Pancreas (tissue), 10 donors: ENCODE measurements around the gene CES3. TPM values are rescaled to one million over a fixed set of nuclear protein-coding genes. Genes with fewer than 3 reads are reported as not detected.
"Not testable (repeated sequence)": the region's sequence is repeated elsewhere in the genome, so short reads cannot be mapped to it uniquely, and the experiment has no call there.

Experiments used
- ATAC-seq, 4 donors: fragments of 200-7000 bp; cut with Tn5 transposase; one replicate each; pipeline versions ENCODE4 v1.8.0 to v1.9.1; 2020; ENCODE audit warnings: mild to moderate bottlenecking in 4 of 4, moderate library complexity in 4 of 4
- DNase-seq, 6 donors: peaks; one replicate each; pipeline ENCODE4 v3.0.0-alpha.2; 2020
- FAIRE-seq: peaks from 2 replicates; lab custom pipeline; 2012; peaks lifted over from hg19 to GRCh38; lab: Jason Lieb, UNC
- H3K27ac ChIP-seq, 4 donors: fragments of 200-600 bp; sonication (generic); 1 replicate in 3 of 4; 2 replicates in 1 of 4; pipeline versions ENCODE4 v1.5.0 to v1.8.0; 2020
- H3K27me3 ChIP-seq, 4 donors: fragments of 200-600 bp; one replicate each; pipeline ENCODE4 v1.8.0; 2021
- H3K36me3 ChIP-seq, 3 donors: fragments of 200-600 bp; sonication (generic) in 1 of 3; one replicate each; pipeline versions ENCODE4 v1.5.0 to v1.8.0; 2020 to 2021
- H3K4me1 ChIP-seq, 3 donors: fragments of 200-600 bp; one replicate each; pipeline ENCODE4 v1.8.0; 2021
- H3K4me3 ChIP-seq, 4 donors: fragments of 200-600 bp; sonication (generic) in 2 of 4; one replicate each; pipeline versions ENCODE4 v1.5.0 to v1.8.0; 2020 to 2021
- H3K9me3 ChIP-seq, 4 donors: fragments of 200-600 bp; one replicate each; pipeline ENCODE4 v1.8.0; 2021
- WGBS, 2 donors: extraction: QIAGEN DNeasy Blood & Tissue Kit; methylation state at CpG; one replicate each; pipeline ENCODE4 v1.1.7; 2013; 5-methylcytosine and 5-hydroxymethylcytosine counted together
- intact Hi-C, 3 donors: fragments of 100-400 bp; cut with DNase I; formaldehyde crosslinking; loops; one replicate each; pipeline versions ENCODE4 v1.11.1 to v1.14.2; 2022
- polyA plus RNA-seq, 2 donors: library from polyadenylated mRNA; stranded (reverse); fragments of 200-250 nt; gene quantifications; one replicate each; pipeline ENCODE4 v1.2.3, GENCODE V29; 2013
- total RNA-seq, 6 donors: library from RNA; stranded (reverse); fragmentation: NEBNext Ultra II Directional in 4 of 6; extraction: Animal tissue kit (Norgen Biotek cat#: 25700) in 4 of 6; gene quantifications; one replicate each; pipeline versions ENCODE4 v1.2.1 to v1.2.4, GENCODE V29; 2021 to 2023
- TF ChIP-seq, protein P1 (sequence below), 4 donors: fragments of 200-600 bp; sonication (generic) in 3 of 4; IDR thresholded peaks; one replicate each; pipeline versions ENCODE4 v1.5.0 to v1.8.0; 2021; ENCODE audit warnings: antibody characterized with exemption in 4 of 4
- donor health status: healthy with polysubstance abuse.
- donor health status: DM: no; HTN: no; CAD: no; lungs with moderate emphysema.
- donor health status: DM: no; HTN: no; CAD: no.
- donor health status: control.
- donor health status: control.
- donor health status: Bipolar disorder and iron deficiency.
- donor health status: DM: yes; HTN: yes; CAD: no.
- donor health status: DM: no; HTN: no; CAD: no.
- donor health status: DM: no; HTN: no; CAD: no.
- donor health status: DM: yes; HTN: yes; CAD: no.

The CES3 gene
- total and polyA plus RNA-seq, 8 donors, result 1.9 to 7.3 (median 5.2) TPM

GRCh38 chr16:66934138-66934838, 26.8 kb upstream of the CES3 start, which contains the start of gene CIAO2B:
CIAO2B (minus strand) TSS chr16:66934402; CDS start chr16:66934364, 38 bp downstream.
- 0 to 1% methylated on average over 74 to 76 of the region's 76 CpGs for WGBS, 2 donors
- peak; percentile 81 to 95 (median 90) for DNase-seq
- Histone ChIP-seq H3K9me3 (no peaks in the 10 kb centered on the region), H3K4me1 (peaks cover 4 to 20% (median 11%) of the 10 kb centered on the region in 3 donors), H3K36me3 (no peaks in the 10 kb centered on the region), H3K27me3 (no peaks in the 10 kb centered on the region), H3K27ac (peak within 1 kb of the TSS; percentile 59 to 85 (median 80)), H3K4me3 (peak within 1 kb of the TSS; percentile 94 to 99 (median 98))
- no peak for FAIRE-seq
- TF ChIP-seq, protein P1, sequence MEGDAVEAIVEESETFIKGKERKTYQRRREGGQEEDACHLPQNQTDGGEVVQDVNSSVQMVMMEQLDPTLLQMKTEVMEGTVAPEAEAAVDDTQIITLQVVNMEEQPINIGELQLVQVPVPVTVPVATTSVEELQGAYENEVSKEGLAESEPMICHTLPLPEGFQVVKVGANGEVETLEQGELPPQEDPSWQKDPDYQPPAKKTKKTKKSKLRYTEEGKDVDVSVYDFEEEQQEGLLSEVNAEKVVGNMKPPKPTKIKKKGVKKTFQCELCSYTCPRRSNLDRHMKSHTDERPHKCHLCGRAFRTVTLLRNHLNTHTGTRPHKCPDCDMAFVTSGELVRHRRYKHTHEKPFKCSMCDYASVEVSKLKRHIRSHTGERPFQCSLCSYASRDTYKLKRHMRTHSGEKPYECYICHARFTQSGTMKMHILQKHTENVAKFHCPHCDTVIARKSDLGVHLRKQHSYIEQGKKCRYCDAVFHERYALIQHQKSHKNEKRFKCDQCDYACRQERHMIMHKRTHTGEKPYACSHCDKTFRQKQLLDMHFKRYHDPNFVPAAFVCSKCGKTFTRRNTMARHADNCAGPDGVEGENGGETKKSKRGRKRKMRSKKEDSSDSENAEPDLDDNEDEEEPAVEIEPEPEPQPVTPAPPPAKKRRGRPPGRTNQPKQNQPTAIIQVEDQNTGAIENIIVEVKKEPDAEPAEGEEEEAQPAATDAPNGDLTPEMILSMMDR (IDR thresholded peaks at IDR 0.05), result no peak
- peak; percentile 87 to 95 (median 92) for ATAC-seq
- intact Hi-C loops, result no loop called here

- Histone ChIP-seq H3K4me1 (peaks cover 4 to 20% (median 11%) of the 10 kb centered on the region in 3 donors), H3K27ac (peak overlapping the region; percentile 59 to 85 (median 80)), H3K4me3 (peak overlapping the region; percentile 94 to 99 (median 98))
- FAIRE-seq, DNase-seq, H3K9me3 ChIP-seq, H3K36me3 ChIP-seq, H3K27me3 ChIP-seq, intact Hi-C loops: not testable (repeated sequence)
- peak; percentile 1 to 6 (median 4) for ATAC-seq
- WGBS, 2 donors, result 1% methylated on average over 15 to 21 of the region's 24 CpGs
These were observed 26.2 kb upstream of the CES3 start for GRCh38 chr16:66934839-66935313.

GRCh38 chr16:66935314-66936011, 25.6 kb upstream of the CES3 start, which contains the start of gene CES2:
CES2 (plus strand) TSS chr16:66935516; CDS start chr16:66935636, 120 bp downstream.
- TF ChIP-seq, protein P1 (IDR thresholded peaks at IDR 0.05), result no peak
- peak within 1 kb of the TSS; percentile 94 to 99 (median 98) for H3K4me3 ChIP-seq
- DNase-seq (peak; percentile 73 to 90 (median 78)), ATAC-seq (peak; percentile 74 to 80 (median 77)), FAIRE-seq (no peak)
- intact Hi-C loops, result no loop called here
- H3K27ac ChIP-seq, result peak within 1 kb of the TSS; percentile 59 to 85 (median 80)
- 17 to 19% methylated on average over 44 of the region's 44 CpGs for whole genome bisulfite sequencing, 2 donors
- H3K4me1 ChIP-seq, result peaks cover 4 to 20% (median 11%) of the 10 kb centered on the region in 3 donors
- H3K9me3 ChIP-seq, result no peaks in the 10 kb centered on the region
- H3K27me3 ChIP-seq, result no peaks in the 10 kb centered on the region
- peaks cover 0 to 8% (median 3%) of the 10 kb centered on the region in 3 donors for H3K36me3 ChIP-seq

DNA sequence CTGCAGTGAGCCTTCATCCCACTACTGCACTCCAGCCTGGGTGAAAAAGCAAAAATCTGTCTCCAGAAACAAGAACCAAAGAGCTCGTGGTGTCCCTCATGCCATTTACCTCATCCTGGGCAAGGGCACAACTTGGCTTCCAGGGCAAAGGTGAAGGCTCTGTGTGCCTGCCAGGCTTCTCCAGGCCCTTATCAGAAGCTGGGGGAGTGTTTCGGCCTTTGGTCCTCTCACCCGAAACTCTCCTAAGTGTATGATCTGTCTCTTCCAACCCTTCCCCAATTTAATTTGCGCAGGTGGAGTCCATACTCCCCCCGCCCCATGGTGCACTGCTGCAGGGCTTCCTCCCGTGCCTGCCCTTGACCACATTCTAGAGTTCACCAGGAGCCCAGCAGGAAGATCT, 24.6 kb upstream of the CES3 start:
- peak in 1 of 6 donors; percentile 27 for DNase-seq
- intact Hi-C loops, result no loop called here

More for the DNA sequence above, 24.6 kb upstream of the CES3 start:
- H3K27ac ChIP-seq, result no peak overlapping the region
- H3K4me3 ChIP-seq, result peak overlapping the region in 1 of 4 donors; percentile 99
- H3K4me1 ChIP-seq, result peaks cover 4 to 20% (median 11%) of the 10 kb centered on the region in 3 donors
- H3K9me3 ChIP-seq, result no peaks in the 10 kb centered on the region
- 56 to 65% methylated on average over 6 of the region's 6 CpGs for WGBS, 2 donors
- TF ChIP-seq, protein P1 (IDR thresholded peaks at IDR 0.05), result no peak
- FAIRE-seq, result no peak
- no peaks in the 10 kb centered on the region for H3K27me3 ChIP-seq
- no peak for ATAC-seq
- H3K36me3 ChIP-seq, result peaks cover 0 to 18% (median 13%) of the 10 kb centered on the region in 3 donors
